IPS-NIHi11 (cell line): ENCODE measurements around the gene MND1.
"Not testable (repeated sequence)": the region's sequence is repeated elsewhere in the genome, so short reads cannot be mapped to it uniquely, and the experiment has no call there.

ENCODE experiments used
- DNase-seq: peaks from one replicate; pipeline ENCODE4 v3.0.0; 2012; ENCODE audit warnings: mixed read lengths, low spot score

Gene MND1

DNA sequence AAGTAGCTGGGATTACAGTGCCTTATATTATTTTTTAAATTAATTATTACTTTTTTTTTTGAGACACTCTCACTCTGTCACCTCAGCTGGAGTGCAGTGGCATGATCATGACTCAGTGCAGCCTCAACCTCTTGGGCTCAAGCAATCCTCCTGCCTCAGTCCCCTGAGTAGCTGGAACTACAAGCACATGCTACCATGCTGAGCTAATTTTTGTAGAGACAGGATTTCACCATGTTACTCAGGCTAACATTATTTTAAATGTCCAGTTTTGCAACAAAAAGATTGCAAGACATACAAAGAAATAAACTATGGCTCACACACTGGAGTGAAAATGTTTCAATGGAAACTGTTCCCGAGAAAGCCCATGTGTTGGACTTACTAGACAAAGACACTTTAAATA, 59.2 kb downstream of the MND1 start:
- DNase-seq: no peak

DNA sequence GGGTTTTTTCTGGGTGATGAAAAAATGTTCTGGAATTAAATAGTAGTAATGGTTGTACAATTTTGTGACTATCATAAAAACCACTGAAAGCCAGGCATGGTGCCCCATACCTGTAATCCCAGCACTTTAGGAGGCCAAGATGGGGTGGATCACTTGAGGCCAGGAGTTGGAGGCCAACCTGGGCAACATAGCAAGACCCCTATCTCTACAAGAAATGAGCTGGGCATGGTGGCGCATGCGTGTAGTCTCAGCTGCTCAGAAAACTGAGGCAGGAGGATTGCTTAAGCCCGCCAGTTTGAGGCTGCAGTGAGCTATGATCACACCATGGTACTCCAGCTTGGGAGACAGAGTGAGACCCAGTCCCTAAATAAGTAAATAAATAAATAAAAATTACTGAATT, 63.4 kb downstream of the MND1 start:
- no peak for DNase-seq

DNA sequence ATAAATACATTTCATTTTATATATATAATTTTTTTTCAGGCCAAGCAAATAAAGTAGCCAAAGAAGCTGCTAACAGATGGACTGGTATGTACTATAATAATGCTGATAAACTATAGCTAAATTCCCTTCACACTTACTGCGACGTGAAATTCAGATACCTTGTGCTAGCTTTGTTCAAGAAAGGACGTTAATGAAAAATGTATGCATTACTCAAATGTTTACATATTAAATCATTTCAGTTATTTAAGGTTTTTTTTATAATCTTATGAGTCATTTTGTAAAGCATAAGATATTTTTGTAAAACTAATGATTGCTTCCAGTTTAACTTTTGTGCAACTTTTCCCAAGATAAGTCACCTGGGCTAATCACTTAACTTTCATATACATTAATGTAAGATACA, 64.4 kb downstream of the MND1 start:
- DNase-seq: no peak

DNA sequence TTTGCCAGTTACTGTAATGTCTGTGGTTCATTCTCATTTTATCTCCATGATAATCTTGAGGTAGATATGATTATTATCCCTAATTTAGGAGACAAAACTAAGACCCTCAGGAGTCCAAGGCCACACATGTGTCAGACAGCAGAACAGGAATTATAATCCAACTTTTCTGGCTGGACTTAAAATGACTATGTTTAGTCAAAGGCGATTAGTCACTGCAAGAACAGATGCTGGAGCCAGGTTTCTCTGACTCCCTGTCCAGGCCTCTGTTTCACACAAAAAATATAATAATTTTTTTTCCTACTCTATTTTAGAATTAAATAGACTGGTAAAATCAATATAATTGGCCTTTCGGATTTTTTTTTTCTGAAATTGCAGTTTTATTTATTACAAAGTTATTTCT, 64.9 kb downstream of the MND1 start:
- DNase-seq: no peak

DNA sequence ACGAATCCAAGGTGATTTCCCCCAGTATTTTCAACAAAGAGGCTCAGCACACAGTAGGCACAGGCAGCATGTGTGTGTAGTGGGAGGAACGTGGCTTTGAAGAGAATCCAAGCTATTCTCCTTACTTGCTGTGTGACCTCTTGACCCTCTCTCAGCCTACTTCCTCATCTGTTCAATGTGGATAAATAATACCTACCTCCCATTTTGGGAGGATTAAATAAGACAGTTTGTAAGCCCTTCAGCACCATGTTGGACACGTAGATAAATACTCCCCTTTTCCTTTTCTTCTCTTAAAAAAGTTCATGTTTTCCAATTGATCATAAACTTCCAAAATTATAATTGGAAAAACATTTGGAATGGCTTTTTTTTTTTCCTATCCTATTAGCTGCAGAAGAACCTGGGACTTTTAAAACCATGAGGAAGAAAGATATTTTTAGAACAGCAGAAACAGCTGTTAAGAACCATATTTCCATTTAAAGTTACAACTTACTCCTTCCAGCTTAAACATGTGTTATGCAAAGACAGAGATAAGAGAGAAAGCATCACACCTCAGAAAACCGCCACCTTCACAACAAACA, 65.5 kb downstream of the MND1 start:
- DNase-seq: no peak

DNA sequence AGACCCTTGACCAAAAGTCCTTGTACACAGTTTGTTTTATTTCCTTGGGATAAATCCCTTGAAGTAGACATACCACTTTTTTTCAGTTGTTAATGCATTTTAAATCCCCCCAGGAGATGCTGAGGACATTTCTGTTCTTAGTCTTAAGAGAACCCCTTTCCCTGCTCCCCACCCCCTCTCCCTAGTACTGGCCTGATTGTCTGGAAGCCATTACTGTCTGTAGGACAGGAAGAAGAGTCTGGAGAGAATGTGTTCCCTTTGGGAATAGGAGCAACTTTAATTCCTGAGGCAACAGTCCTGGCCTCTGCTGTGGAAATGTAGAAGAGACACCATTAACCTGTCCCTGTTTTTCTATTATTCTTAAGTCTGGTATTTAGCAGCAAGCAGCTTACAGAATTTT, 69.4 kb downstream of the MND1 start:
- peak; percentile 26 for DNase-seq

DNA sequence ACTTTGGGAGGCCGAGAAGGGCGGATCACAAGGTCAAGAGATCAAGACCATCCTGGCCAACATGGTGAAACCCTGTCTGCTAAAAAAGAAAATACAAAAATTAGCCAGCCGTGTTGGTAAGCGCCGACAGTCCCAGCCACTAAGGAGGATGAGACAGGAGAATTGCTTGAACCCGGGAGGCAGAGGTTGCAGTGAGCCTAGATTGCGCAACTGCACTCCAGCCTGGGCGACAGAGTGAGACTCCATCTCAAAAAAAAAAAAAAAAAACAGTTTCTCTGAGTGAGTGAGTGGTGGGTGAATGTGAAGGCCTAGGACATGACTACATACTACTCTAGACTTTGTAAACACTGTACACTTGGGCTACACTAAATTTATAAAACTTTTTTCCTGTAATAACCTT, 72.0 kb downstream of the MND1 start:
- not testable (repeated sequence) for DNase-seq

DNA sequence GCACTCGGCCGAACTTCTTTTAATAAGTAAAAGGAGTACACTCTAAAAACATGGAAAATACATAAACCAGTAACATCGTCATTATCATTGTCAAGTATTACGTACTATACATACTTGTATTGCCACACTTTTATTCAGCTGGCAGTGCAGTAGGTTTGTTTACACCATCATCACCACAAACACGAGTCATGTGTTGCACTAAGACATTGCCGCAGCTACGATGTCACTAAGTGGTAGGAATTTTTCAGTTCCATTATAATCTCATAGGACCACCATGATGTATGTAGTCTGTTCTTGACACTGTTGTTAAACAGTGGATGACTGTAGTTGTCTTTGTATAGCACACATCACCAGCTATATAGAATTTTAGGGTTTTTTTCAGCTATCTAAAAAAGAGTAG, 73.6 kb downstream of the MND1 start:
- DNase-seq: no peak

DNA sequence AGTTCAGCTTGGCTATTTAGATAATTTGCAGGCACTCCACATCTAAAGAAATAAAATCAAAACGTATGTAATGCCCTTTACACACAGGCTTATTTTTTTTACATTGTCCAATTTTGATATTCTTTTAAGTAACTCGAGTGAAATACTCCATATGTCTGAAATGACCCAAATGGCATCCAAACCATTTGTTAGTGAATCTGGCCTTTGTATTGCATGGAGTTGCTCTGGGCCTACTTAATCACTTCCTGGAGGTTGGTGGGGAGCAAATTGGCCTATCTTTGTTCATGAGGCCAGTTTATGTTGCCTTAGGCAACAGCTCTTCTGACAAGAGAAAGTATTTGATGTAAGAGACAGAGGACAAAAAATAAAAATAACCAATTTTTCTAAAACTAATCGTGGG, 74.1 kb downstream of the MND1 start:
- no peak for DNase-seq

DNA sequence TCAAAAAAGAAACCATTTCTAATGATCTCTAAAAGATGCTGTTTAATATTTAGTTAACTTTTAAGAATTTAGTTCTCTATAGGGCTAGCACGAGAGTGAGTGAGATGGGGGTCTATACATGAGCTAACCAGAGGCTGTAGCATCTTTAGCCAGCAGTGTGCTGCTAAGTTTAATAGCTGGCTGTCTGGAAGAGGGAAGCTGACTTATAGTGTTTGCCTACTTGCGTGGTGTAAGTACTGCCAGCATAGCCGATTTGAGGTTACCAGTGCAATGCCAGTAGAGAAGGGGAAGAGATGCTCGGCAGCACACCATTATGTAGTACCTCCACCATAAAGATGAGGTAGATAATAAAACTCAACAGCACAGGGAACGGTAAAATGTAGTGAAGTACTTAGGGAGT, 74.5 kb downstream of the MND1 start:
- DNase-seq: no peak

DNA sequence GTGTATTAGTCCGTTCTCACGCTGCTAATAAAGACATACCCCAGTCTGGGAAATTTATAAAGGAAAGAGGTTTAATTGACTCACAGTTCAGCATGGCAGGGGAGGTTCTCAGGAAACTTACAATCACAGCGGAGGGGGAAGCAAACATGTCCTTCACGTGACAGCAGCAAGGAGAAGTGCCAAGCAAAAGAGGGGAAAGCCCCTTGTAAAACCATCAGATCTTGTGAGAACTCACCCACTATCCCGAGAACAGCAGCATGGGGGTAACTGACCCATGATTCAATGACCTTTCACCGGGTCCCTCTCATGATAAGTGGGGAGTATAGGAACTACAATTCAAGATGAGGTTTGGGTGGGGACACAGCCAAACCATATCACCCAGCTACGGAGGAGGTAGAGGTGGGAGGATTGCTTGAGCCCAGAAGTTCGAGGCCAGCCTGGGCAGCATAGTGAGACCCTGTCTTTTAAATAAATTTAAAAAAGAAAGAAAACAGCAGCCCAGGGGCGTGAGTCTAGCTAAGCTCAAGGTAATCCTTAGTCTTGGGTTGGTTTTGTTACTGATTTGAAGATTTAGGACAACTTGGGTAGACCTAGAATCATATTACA, 75.3 kb downstream of the MND1 start:
- no peak for DNase-seq

DNA sequence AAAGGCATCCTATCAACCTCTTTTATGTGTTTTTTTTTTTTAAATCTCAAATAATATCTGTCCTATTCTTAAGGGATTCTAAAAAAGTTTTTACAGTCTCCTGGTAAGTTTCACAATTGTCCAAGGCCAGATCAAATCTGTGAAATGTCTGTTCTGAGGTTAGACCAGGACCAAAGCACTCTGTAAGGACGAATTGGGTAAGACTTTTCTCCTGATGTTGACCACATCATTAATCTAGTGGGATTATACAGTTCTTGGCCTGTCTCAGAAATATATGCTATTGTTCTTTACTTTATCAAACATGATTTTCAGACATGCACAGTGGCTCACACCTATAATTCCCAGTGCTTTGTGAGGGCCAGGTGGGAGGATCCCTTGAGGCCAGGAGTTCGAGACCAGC, 75.9 kb downstream of the MND1 start:
- no peak for DNase-seq

DNA sequence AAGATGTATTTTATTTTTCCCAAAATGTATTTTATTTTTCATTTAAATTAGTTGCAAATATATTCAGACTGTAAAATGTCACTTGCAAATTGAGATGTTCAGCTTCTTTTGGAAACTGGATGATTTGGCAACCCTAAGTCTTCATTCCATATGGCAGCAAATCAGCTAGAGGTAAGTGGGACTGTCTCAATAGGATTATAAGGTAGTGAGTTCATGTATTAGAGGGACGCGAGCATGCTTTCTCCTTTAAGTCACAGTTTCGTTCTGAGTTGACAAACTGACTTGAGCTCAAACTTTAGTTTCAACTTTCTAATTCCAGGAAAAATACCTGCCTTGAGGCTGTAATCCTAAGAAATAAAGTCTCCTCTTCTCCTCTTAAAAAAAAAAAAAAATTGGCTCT, 77.5 kb downstream of the MND1 start:
- no peak for DNase-seq

DNA sequence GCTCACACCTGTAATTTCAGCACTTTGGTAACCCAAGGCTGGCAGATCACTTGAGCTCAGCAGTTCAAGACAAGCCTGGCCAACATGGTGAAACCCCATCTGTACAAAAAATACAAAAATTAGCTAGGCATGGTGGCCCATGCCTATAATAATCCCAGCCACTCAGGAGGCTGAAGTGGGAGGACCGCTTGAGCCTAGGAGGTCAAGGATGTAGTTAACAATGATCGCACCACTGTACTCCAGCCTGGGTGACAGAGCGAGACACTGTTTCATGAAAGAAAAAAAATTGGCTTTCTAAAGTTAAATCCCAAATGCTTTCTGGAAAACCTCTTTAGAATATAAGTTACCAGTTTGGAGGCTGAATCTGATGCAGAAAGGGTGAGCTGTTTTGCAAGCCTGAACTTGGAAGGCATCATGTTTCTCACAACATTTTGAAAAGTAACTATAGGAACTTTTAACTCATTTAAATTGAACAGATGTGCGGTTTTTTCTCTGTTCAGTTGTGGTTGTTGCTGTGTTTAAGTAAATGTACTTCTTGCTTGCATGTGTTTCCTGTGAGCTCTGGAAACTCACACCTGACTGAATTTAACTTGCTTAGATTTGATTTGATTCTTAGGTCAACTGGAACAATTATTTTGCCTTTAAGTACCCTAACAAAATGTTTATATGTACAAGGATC, 81.9 kb downstream of the MND1 start:
- DNase-seq: no peak

DNA sequence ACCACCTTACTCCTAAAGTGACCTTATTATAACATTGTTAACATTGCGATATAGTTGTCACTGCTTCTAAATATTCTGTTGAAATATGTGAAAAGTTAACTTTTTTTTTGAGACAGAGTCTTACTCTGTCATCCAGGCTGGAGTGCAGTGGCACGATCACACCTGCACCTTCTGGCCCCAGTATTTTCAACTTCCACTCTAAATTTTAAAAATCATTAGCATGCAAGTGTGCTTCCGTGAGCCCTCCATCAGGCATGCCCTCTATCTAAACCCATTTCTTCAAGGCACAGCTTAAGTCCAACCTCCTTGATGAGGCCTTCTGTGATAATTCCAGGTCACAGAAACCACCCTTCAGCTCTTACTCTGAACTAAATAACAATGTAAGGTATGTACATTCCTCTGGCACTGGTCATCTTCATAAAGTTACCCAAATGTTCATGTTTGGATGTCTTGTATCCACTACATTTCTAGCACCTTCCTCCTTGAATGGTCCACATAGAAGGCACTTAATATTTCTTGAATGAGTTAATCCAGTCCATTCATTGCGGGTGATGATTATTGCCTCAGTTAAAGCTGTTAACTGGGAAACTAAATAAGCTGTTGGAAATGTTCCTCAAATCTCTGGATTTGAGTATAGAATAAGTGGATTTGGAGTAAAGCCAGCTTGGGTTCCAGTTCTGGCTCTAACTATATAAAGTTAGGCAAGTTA, 83.0 kb downstream of the MND1 start:
- DNase-seq: no peak

DNA sequence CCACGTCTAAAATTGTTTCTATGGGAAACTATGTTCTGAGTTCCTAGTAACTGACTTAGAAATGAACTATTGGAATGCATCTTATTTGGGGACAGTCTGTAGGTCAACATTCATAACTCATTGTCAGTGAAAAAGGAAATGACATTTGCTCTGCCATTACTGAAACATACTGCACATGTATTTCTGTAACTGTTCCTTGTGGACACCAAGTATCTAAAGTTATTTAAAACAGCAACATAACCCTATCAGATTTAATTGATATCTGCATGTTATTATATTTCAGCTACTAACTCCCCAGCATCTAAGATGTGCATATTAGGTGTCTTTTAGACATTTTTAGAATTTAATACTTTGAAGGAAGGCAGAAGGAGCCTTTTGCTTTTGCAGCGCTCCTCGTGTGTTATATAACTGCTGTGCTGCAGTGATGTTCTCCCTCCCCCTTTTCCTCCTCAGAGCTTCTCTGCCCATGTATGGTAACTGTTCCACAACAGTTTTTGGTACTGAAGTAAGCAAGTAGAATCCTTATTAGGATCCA, 84.5 kb downstream of the MND1 start:
- no peak for DNase-seq

DNA sequence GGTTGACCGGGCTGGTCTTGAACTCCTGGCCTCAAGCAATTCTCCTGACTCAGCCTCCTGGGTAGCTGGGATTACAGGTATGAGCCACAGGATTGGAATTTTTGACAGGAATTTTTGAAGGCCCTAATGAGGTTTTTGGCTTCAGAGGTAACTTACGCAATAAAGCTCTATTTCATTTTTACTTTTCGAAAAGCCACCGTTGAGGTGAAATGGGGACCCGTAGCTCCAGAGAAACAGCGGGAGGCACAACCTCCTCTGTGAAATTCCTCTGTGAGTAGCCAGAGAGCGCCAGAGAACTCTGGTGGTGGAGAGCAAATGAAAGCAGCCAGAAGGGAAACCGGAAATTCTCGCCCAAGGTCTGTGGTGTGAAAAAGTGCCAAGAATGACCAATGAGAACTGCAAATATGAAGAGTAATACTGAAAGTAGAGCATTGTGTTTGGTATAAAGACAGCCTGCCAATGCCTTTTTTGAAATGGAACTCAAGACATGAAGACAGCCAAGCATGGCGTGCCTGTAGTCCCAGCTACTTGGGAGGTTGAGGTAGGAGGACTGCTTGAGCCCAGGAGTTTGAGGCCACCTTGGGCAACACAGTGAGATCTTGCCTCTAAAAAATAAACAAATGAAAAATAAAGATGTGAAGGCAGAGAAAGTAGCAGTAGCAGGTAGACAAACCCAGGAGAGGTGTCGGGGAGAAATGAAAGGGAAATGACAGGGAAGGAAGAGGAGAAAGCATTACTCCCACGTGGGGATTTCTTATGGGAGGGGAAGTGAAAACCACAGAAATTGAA, 88.7 kb downstream of the MND1 start:
- peak; percentile 76 for DNase-seq

DNA sequence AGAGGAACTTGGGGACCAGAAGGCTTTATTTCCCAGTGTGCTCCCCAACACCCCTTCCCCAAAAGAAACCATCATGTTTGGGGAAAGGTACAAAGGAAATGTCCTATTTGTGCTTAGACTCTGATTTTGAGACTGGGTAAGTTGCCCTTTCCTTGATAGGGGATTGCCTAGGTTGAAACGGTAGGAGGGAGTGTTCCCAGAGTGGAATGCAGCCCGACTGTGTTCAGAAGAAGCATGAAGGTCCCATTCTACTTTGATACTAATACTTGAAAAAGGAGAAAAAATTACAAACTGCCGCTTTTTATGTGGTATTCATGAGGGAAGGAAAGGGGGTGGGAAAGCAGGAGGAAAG, 89.2 kb downstream of the MND1 start:
- no peak for DNase-seq

DNA sequence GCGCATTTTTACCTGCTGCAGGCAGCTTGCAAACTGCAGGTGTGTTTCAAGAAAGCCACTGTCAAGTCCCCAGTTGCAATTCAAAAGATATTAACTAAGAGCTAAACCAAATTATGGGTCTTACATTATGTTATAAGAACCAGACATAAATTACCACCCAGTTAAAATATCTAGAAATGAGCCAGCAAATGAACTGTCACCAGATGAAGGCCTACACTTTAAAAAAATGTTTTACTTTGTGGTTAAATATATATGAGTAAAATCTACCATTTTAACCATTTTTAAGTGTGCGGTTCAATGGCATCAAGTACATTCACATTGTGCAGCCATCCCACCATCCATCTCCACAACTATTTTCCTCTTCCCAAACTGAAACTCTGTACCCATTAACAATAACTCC, 89.7 kb downstream of the MND1 start:
- DNase-seq: no peak

DNA sequence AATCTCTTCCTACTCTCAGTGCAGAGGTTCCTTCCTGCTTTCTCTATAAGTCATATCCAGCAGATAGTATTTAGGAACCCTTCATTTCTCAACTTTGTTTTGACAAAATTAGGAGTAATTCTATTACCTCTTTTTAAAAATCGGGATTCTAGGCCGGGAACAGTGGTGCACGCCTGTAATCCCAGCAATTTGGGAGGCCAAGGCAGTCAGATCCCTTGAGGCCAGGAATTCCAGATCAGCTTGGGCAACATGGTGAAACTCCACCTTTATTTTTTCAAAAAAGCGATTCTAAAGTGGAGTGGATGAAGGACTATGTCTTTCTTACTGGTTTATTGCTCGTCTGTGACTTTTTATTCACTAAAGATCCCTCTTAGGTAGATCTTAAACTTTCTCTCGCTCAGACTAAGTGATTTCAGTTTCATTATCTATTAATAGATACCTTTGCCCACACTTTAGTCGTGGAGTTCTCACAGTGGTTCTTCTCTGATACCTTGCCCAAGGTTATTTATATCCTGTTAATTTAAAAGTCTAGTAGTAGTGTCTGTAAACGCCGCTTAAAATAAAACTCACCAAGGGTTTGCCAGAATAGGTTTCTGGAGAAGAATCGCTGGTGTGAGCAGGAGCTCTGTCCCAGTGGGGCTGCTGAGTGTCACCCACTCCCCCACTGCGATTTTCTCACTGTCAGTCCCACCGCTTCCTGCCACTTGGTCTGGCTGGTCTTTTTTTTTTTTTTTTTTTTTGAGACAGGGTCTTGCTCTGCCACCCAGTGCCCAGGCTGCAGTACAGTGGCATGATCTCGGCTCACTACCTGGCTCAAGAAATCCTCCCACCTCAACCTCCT, 94.6 kb downstream of the MND1 start:
- no peak for DNase-seq

DNA sequence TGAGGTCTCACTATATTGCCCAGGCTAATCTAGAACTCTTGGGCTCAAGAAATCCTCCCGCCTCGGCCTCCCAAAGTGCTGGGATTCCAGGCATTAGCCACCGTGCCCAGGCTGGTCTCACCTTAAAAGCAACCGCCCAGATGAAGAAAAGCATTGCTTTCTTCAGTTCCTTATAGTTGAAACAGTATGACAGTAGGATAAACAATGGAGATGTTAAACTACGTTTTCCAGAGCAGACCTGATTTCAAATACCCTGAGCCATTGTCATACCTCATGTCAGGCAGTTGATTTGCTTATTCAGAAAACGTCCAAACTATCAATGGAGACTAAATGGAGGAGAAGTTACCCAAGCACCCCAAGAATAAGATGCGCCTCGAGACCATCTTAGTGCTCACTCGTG, 95.3 kb downstream of the MND1 start:
- no peak for DNase-seq
